Measurements from ENCODE around the gene DSG2. TPM values are rescaled to one million over a fixed set of nuclear protein-coding genes. Genes with fewer than 3 reads are reported as not detected.

DSG2 gene
- total RNA-seq, 1 donor = 9.0 TPM

DNA sequence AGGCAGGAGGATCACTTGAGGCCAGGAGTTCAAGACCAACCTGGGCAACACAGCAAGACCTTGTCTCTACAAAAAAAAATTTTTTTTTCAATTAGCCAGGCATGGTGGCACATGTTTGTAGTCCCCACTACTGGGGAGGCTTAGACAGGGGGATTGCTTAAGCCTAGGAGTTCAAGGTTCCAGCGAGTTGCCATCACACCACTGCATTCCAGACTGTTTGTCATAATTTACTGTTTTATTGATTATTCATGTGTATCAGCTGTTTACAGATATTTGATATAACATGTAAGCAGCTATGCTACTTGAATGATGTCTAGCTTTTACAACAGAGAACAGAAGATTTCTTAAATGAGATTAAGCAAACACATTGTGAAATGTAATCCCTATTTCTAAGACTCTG lies 35.3 kb downstream of the DSG2 start:
- no peaks in the 10 kb centered on the region for H3K79me2 ChIP-seq (ENCODE audit: insufficient read depth, low read length)
- H3K9me3 ChIP-seq (ENCODE audit: low read depth, low read length) = no peaks in the 10 kb centered on the region
- H3K4me3 ChIP-seq (ENCODE audit: insufficient read depth, low read length) = no peak overlapping the region
- no peaks in the 10 kb centered on the region for H3K36me3 ChIP-seq (ENCODE audit: insufficient read depth, low read length)
- H3K4me2 ChIP-seq (ENCODE audit: insufficient read depth, low read length) = no peak overlapping the region
- TF ChIP-seq, protein P1, sequence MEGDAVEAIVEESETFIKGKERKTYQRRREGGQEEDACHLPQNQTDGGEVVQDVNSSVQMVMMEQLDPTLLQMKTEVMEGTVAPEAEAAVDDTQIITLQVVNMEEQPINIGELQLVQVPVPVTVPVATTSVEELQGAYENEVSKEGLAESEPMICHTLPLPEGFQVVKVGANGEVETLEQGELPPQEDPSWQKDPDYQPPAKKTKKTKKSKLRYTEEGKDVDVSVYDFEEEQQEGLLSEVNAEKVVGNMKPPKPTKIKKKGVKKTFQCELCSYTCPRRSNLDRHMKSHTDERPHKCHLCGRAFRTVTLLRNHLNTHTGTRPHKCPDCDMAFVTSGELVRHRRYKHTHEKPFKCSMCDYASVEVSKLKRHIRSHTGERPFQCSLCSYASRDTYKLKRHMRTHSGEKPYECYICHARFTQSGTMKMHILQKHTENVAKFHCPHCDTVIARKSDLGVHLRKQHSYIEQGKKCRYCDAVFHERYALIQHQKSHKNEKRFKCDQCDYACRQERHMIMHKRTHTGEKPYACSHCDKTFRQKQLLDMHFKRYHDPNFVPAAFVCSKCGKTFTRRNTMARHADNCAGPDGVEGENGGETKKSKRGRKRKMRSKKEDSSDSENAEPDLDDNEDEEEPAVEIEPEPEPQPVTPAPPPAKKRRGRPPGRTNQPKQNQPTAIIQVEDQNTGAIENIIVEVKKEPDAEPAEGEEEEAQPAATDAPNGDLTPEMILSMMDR (IDR thresholded peaks at IDR 0.05; ENCODE audit: extremely low read depth, low read depth, low read length) = no peak
- H3K27ac ChIP-seq (ENCODE audit: low read depth, low read length) = no peak overlapping the region
- no peaks in the 10 kb centered on the region for H3K4me1 ChIP-seq (ENCODE audit: insufficient read depth, low read length)
- H4K20me1 ChIP-seq (ENCODE audit: insufficient read depth, low read length) = no peaks in the 10 kb centered on the region
- H3K27me3 ChIP-seq (ENCODE audit: insufficient read depth, low read length) = no peaks in the 10 kb centered on the region
- no peak for DNase-seq (ENCODE audit: insufficient read length, low spot score, missing footprints)
- no peak overlapping the region for H2AFZ ChIP-seq (ENCODE audit: low read length)

DNA sequence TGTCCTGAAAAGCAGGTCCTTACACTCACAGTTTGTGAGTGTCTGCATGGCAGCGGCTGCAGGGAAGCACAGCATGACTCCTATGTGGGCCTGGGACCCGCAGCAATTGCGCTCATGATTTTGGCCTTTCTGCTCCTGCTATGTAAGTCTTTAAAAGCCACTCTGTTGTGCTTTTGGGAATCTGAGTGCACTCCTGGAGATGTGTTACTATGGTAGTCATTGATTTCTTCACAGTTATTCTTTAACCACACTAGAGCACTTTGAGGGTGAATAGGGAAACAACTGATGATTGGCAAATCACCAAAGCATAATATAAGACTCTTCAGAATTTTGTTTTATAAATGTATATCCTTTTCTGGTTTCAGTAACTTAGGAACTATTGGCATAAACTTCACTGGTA lies 40.9 kb downstream of the DSG2 start:
- H3K4me2 ChIP-seq (ENCODE audit: insufficient read depth, low read length) = no peak overlapping the region
- no peaks in the 10 kb centered on the region for H3K36me3 ChIP-seq (ENCODE audit: insufficient read depth, low read length)
- no peaks in the 10 kb centered on the region for H3K79me2 ChIP-seq (ENCODE audit: insufficient read depth, low read length)
- no peaks in the 10 kb centered on the region for H3K4me1 ChIP-seq (ENCODE audit: insufficient read depth, low read length)
- H3K9me3 ChIP-seq (ENCODE audit: low read depth, low read length) = no peaks in the 10 kb centered on the region
- no peaks in the 10 kb centered on the region for H4K20me1 ChIP-seq (ENCODE audit: insufficient read depth, low read length)
- no peak overlapping the region for H2AFZ ChIP-seq (ENCODE audit: low read length)
- no peak for DNase-seq (ENCODE audit: insufficient read length, low spot score, missing footprints)
- no peak overlapping the region for H3K4me3 ChIP-seq (ENCODE audit: insufficient read depth, low read length)
- TF ChIP-seq, protein P1 (IDR thresholded peaks at IDR 0.05; ENCODE audit: extremely low read depth, low read depth, low read length) = no peak
- no peaks in the 10 kb centered on the region for H3K27me3 ChIP-seq (ENCODE audit: insufficient read depth, low read length)
- H3K27ac ChIP-seq (ENCODE audit: low read depth, low read length) = no peak overlapping the region

DNA sequence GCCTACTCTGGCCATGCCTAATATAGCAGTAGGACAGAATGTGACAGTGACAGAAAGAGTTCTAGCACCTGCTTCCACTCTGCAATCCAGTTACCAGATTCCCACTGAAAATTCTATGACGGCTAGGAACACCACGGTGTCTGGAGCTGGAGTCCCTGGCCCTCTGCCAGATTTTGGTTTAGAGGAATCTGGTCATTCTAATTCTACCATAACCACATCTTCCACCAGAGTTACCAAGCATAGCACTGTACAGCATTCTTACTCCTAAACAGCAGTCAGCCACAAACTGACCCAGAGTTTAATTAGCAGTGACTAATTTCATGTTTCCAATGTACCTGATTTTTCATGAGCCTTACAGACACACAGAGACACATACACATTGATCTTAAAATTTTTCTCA lies 48.5 kb downstream of the DSG2 start:
- no peak for DNase-seq (ENCODE audit: insufficient read length, low spot score, missing footprints)
- Histone ChIP-seq H3K79me2 (ENCODE audit: insufficient read depth, low read length) (no peaks in the 10 kb centered on the region), H3K4me1 (ENCODE audit: insufficient read depth, low read length) (no peaks in the 10 kb centered on the region), H4K20me1 (ENCODE audit: insufficient read depth, low read length) (no peaks in the 10 kb centered on the region), H3K27ac (ENCODE audit: low read depth, low read length) (no peak overlapping the region), H3K36me3 (ENCODE audit: insufficient read depth, low read length) (no peaks in the 10 kb centered on the region), H3K27me3 (ENCODE audit: insufficient read depth, low read length) (no peaks in the 10 kb centered on the region), H2AFZ (ENCODE audit: low read length) (no peak overlapping the region), H3K9me3 (ENCODE audit: low read depth, low read length) (no peaks in the 10 kb centered on the region), H3K4me2 (ENCODE audit: insufficient read depth, low read length) (no peak overlapping the region), H3K4me3 (ENCODE audit: insufficient read depth, low read length) (no peak overlapping the region)
- TF ChIP-seq, protein P1 (IDR thresholded peaks at IDR 0.05; ENCODE audit: extremely low read depth, low read depth, low read length) = no peak

DNA sequence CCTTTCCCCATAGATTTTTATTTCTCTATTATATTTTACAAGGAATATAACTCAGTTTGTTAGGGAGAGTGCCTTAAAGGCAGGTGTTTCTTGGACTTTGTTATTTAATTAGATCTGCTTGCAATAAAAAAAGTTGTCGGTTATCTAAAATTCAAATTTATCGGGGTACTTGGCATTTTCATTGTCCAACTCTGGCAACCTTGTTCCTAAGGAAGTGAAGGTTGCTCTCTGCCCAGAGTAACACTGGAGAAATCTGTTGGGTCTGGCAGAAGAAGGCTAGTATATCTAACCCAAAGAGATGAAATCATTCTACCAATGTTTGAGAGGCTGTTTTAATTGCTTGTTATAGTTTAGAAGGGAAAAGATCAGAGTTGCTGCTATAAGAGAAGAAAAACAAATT lies 50.9 kb downstream of the DSG2 start:
- Histone ChIP-seq H3K27me3 (ENCODE audit: insufficient read depth, low read length) (no peaks in the 10 kb centered on the region), H4K20me1 (ENCODE audit: insufficient read depth, low read length) (no peaks in the 10 kb centered on the region), H3K4me3 (ENCODE audit: insufficient read depth, low read length) (no peak overlapping the region), H2AFZ (ENCODE audit: low read length) (no peak overlapping the region), H3K4me2 (ENCODE audit: insufficient read depth, low read length) (no peak overlapping the region), H3K79me2 (ENCODE audit: insufficient read depth, low read length) (no peaks in the 10 kb centered on the region), H3K27ac (ENCODE audit: low read depth, low read length) (no peak overlapping the region), H3K4me1 (ENCODE audit: insufficient read depth, low read length) (no peaks in the 10 kb centered on the region), H3K9me3 (ENCODE audit: low read depth, low read length) (no peaks in the 10 kb centered on the region), H3K36me3 (ENCODE audit: insufficient read depth, low read length) (no peaks in the 10 kb centered on the region)
- DNase-seq (ENCODE audit: insufficient read length, low spot score, missing footprints) = no peak
- TF ChIP-seq, protein P1 (IDR thresholded peaks at IDR 0.05; ENCODE audit: extremely low read depth, low read depth, low read length) = no peak
